Mammary epithelial cell (primary cell): Measurements from ENCODE around the gene SNTG2.

Experiments used
- EZH2 ChIP-seq: IDR thresholded peaks from 2 replicates; pipeline ENCODE4 v1.6.1; 2012; ENCODE audit warnings: low read length, inconsistent platforms, borderline replicate concordance
- TF ChIP-seq, protein P1 (sequence below), 2 donors: IDR thresholded peaks in 1 of 2; conservative IDR thresholded peaks in 1 of 2; 2 replicates each; pipeline ENCODE4 v1.5.1; 2011 to 2012; ENCODE audit warnings: inconsistent platforms in 2 of 2, low read length in 2 of 2, mild to moderate bottlenecking in 2 of 2, control low read depth in 1 of 2, low read depth in 1 of 2; ENCODE audit not compliant: insufficient read depth in 1 of 2; ENCODE audit errors: extremely low read depth in 1 of 2

DNA sequence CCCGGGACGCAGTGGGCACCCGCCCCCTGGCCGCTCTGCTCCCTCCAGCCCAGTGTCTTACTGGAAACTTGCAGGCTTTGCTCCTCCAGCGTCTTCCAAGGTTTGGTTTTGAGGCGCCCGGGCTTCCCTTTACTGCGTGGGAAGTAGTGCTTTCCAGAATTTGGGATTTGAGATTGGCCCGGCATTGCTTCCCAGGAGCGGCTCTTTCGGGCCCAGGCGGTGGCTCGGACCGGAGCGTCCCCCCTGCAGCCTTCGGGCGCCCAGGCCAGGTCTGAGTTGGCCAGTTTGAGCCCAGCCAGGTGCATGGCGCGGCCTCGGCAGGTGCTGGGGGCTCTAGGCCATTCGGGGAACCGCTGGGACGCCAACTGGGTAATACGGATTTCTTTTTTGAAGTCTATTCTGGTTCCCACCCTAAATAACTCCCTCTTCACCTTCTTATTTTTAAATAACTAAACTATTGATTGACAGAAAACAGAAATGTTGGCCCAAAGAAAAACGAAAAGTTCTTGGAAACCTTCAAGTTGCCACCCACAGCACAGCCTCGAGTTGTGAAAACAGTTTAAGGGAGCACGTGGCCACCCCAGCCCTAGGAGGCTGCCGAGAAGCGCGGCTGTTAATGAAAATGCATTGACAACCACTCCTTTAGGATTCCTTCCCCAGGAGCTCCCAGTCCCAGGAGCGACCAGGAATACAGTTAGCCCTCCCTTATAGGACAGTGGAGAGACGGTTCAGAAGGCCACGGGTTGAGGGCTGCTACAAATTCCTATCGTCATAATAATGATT, 766 bp downstream of the SNTG2 start:
- TF ChIP-seq, protein P1, sequence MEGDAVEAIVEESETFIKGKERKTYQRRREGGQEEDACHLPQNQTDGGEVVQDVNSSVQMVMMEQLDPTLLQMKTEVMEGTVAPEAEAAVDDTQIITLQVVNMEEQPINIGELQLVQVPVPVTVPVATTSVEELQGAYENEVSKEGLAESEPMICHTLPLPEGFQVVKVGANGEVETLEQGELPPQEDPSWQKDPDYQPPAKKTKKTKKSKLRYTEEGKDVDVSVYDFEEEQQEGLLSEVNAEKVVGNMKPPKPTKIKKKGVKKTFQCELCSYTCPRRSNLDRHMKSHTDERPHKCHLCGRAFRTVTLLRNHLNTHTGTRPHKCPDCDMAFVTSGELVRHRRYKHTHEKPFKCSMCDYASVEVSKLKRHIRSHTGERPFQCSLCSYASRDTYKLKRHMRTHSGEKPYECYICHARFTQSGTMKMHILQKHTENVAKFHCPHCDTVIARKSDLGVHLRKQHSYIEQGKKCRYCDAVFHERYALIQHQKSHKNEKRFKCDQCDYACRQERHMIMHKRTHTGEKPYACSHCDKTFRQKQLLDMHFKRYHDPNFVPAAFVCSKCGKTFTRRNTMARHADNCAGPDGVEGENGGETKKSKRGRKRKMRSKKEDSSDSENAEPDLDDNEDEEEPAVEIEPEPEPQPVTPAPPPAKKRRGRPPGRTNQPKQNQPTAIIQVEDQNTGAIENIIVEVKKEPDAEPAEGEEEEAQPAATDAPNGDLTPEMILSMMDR (conservative IDR thresholded peaks at IDR 0.05 in 1 of 2, IDR thresholded peaks at IDR 0.05 in 1 of 2; ENCODE audit: extremely low read depth in 1 of 2, insufficient read depth in 1 of 2, low read depth in 1 of 2, low read length in 2 of 2) = no peak
- no peak for TF ChIP-seq EZH2
